ENCODE results near the gene PPARGC1A. TPM values are rescaled to one million over a fixed set of nuclear protein-coding genes. Genes with fewer than 3 reads are reported as not detected.

The PPARGC1A gene, protein sequence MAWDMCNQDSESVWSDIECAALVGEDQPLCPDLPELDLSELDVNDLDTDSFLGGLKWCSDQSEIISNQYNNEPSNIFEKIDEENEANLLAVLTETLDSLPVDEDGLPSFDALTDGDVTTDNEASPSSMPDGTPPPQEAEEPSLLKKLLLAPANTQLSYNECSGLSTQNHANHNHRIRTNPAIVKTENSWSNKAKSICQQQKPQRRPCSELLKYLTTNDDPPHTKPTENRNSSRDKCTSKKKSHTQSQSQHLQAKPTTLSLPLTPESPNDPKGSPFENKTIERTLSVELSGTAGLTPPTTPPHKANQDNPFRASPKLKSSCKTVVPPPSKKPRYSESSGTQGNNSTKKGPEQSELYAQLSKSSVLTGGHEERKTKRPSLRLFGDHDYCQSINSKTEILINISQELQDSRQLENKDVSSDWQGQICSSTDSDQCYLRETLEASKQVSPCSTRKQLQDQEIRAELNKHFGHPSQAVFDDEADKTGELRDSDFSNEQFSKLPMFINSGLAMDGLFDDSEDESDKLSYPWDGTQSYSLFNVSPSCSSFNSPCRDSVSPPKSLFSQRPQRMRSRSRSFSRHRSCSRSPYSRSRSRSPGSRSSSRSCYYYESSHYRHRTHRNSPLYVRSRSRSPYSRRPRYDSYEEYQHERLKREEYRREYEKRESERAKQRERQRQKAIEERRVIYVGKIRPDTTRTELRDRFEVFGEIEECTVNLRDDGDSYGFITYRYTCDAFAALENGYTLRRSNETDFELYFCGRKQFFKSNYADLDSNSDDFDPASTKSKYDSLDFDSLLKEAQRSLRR
- 0.10 TPM for polyA plus RNA-seq (2013, experiment 1 of 2; ENCODE audit: insufficient read length)
- 0.13 TPM for polyA plus RNA-seq (2013, experiment 2 of 2; ENCODE audit: insufficient read length)

DNA sequence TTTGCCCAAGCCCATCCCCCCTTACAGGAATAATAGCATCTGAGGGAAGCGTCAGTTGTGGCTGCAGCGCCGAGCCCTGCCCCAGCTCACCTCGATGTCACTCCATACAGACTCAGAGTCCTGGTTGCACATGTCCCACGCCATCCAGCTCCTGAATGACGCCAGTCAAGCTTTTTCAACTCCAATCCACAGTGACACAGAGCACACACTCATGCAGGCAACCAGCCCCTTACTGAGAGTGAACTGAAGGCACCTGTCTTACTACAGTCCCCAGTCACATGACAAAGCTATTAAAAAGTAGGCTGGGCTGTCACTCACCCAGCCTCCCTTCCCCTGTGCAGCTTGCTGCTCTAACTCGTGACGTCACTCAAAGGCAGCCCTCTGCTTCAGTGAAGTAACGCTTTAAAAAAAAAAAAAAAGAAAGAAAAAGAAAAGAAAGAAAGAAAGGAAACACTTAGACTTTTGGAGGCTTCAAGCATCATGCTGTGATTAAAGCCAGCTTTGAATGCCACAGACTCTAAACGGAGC is at the start of gene PPARGC1A:
PPARGC1A (minus strand) TSS at position 234 of the 528 bp plus-strand sequence; CDS start at position 144, 90 bp downstream.
- peak; percentile 27 for DNase-seq

GRCh38 chr4:23938796-23939195 is 48.9 kb upstream of the PPARGC1A start:
- DNase-seq = no peak

DNA sequence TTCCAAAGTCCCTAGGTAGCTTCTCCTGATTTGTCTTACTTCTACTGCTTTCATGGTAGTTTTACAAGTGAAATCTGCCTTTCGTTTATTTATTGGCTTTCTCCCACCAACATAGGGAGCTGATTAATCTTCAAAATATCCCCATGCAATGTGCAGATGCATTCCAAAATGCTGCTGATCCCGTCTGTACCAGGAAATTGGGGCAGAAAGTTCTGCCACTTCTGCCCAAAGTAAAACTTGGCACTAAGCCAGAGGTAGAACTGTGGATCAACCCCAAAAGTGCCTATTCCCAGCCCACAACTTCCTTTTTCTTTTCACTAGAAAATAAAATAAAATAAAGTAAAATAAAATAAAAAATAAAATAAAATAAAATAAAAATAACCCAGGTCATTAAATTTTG is 47.3 kb upstream of the PPARGC1A start:
- DNase-seq = peak; percentile 34

- peak; percentile 85 for DNase-seq
Measured at GRCh38 chr4:23934915-23935314, 45.1 kb upstream of the PPARGC1A start.

- DNase-seq = peak; percentile 2
Measured at GRCh38 chr4:23934223-23934622, 44.4 kb upstream of the PPARGC1A start.

- DNase-seq = peak; percentile 3
Measured at GRCh38 chr4:23932901-23933308, 43.1 kb upstream of the PPARGC1A start.

DNA sequence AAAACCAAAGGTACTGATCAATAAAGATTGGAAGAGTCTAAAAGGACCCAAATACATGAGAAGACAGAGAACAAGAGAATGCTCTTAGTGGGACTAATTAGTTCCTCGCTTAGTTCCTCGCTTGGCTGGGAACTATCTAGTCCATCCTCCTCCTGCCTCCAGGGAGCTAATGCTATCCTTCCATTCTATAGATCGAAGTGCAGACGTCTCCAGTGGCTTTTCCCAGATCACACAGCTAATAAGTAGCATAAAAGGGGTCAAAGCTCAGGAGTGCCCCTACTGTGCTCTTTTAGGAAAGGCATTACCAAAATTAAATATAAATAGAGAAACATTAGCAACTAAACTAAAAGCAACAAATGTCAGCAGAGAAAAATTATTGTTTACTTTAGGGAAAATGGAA is 42.3 kb upstream of the PPARGC1A start:
- DNase-seq = no peak

- DNase-seq = no peak
Measured at GRCh38 chr4:23931489-23931830, 41.6 kb upstream of the PPARGC1A start.

- DNase-seq = peak; percentile 42
Measured at GRCh38 chr4:23930750-23931488, 41.1 kb upstream of the PPARGC1A start.

DNA sequence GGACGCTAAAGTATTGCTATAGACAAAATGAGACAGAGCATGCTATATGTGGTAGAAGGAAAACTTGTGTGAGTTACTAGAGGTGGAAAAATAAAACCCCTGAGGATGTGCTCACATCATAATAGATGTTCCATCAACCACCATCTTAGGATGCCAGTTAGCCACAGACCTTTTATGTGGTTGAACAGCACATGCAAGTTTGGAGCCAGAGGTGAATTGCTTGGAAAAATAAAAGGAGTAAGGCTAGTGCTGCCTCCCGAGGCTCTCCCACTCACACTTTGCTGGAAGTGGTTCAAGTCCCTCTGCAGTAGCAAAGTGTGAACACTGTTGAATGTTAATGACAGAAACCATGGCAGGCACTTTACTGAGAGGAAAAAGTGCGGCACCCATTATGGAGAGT is 39.4 kb upstream of the PPARGC1A start:
- no peak for DNase-seq

DNA sequence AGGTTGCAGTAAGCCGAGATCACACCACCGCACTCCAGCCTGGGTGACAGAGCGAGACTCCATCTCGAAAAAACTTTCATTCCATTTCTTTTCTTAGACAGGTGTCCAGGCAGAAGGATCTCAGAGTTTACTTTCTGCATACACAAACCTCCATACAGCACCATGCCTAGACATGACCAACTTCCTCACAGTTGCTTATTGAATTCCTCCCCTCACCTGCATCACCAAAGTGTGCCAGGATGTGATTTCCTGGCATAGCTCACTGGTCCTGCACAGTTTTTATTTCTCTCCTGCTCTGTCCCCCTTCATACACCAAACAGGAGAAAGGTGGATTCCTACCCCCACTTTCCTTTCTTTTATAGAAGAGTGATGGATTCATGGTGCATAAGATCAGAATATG is 34.7 kb upstream of the PPARGC1A start:
- DNase-seq = no peak

- DNase-seq = no peak
Measured at GRCh38 chr4:23923840-23924239, 34.0 kb upstream of the PPARGC1A start.

DNA sequence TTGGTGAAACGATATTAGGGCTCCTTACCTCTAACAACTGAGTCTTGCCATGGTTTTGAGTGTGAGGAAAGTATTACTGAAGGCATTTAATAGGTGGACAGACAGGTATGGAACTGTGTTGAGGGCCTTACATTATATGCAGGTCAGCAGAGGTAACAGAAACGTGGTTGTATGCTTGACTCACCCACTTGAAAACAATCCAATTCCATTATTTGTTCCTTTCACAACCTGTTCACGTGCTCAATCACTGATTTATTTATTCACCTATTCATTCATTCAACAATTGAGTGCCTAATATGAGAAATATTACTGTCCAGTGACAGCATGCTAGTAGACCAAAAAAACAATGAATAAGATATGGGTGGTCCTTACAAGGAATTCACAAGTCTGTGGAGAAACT is 33.3 kb upstream of the PPARGC1A start:
- no peak for DNase-seq

DNA sequence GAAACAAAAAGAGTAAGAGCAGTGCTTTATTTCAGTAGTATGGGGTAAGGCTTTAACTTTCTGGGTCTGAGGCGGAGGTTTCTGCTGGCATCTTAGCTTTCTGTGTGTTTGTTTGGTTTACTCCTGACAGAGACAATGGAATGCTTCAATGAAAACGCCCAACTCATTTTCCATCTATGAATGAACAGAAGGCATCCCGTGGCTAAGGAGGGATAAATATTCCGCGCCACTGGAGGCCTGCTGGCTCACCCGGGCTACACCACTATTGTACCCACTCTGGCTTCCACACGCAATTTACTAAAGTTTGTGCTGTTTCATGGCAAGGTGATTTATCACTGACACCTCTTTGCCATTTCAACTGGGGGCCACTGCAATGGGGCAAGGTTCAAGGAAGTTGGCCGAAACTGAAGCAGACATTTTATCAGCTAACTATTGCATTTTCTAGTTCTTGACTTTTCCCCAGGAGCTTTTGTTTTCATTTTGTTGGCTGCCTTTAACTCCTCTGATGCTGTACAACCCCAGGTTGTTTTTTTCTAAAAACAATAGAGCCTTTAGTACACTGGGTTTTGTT is 32.8 kb upstream of the PPARGC1A start:
- peak; percentile 5 for DNase-seq

GRCh38 chr4:23922013-23922412 is 32.2 kb upstream of the PPARGC1A start:
- DNase-seq = no peak

DNA sequence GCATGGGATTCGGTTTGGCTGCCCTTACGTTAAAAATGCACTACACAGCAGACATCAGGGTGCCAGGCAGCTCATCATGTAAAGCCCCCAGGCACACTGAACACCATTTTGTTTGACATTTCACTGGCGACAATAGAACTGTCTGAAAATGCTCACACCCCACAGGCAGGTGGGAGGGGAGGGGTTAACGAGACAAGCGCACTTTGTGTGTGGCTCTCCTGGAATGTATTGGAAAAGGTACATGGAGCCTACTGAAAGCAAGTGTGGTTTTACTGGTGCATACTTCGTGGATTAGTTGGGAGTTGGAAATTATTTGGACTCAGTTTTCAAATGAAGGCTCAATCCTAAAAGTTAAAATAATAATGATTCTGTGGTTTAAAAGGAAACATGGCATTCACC is 31.6 kb upstream of the PPARGC1A start:
- no peak for DNase-seq

GRCh38 chr4:23920716-23921446 is 31.0 kb upstream of the PPARGC1A start:
- no peak for DNase-seq

DNA sequence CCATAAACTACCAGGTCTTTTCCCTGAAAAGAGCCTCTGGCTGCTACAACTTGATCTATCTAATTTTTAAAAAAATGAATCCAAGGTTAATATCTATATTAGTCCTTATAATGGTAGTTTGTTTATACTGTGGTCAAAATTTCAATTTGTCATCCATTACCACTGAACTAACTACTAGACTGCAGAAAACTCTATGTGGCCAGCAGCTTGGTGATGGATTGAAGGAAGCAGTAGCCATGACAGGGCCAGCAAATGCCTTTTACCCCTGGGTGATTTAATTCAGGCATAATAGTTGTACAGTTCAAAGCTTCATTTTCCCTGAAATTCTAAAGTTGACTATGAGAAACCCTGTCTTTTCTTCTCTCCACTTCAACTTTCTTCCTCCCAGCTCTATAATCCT is 30.4 kb upstream of the PPARGC1A start:
- no peak for DNase-seq

- no peak for DNase-seq
Measured at GRCh38 chr4:23916282-23916681, 26.4 kb upstream of the PPARGC1A start.

GRCh38 chr4:23915459-23916132 is 25.7 kb upstream of the PPARGC1A start:
- no peak for DNase-seq

All from fibroblast of skin of back (primary cell).